IMR-90 (cell line): ENCODE results near the gene ESYT3. TPM values are rescaled to one million over a fixed set of nuclear protein-coding genes. Genes with fewer than 3 reads are reported as not detected.

Experiments
- ATAC-seq: fragments of 200-7000 bp; cut with Tn5 transposase; 2 replicates; pipeline ENCODE4 v1.9.1; 2020; ENCODE audit warnings: low read depth, mild to moderate bottlenecking, moderate library complexity
- BruUV-seq: library from RNA; stranded (reverse); fragments of 400-500 nt; replicated peaks from 2 replicates; lab custom pipeline; 2021; lab: Mats Ljungman, UMichigan
- CTCF ChIA-PET: fragments of 300-600 bp; formaldehyde crosslinking; extraction: SDS; loops from one replicate; lab custom pipeline; 2021; ENCODE audit warnings: antibody characterized with exemption; lab: Yijun Ruan, JAX
- POLR2A ChIA-PET: fragments of 300-600 bp; sonication (Branson Sonifier 250); formaldehyde crosslinking; loops from one replicate; lab custom pipeline; 2022; ENCODE audit warnings: antibody characterized with exemption; ENCODE audit not compliant: unreplicated experiment; lab: Charles Lee
- DNase-seq: peaks from one replicate; pipeline ENCODE4 v3.0.0; 2013
- H2AFZ ChIP-seq: replicated peaks from 2 replicates; pipeline ENCODE3; 2013; ENCODE audit warnings: low read length, mild to moderate bottlenecking; ENCODE audit not compliant: poor library complexity
- H2AK5ac ChIP-seq: 2 replicates; pipeline ENCODE4 v1.6.1; 2013; ENCODE audit warnings: low read depth, low read length, inconsistent platforms
- H2AK9ac ChIP-seq: replicated peaks from 2 replicates; pipeline ENCODE3; 2013; ENCODE audit warnings: mild to moderate bottlenecking, low read depth, low read length, moderate library complexity; ENCODE audit not compliant: poor library complexity
- H2BK120ac ChIP-seq: 2 replicates; pipeline ENCODE4 v1.6.1; 2013; ENCODE audit warnings: low read depth, low read length, inconsistent platforms
- H2BK15ac ChIP-seq: 3 replicates; pipeline ENCODE4 v1.6.1; 2013; ENCODE audit warnings: low read depth, low read length, inconsistent platforms
- H2BK20ac ChIP-seq: 2 replicates; pipeline ENCODE4 v1.6.1; 2013; ENCODE audit warnings: low read depth, mild to moderate bottlenecking, inconsistent platforms, low read length, moderate library complexity
- H2BK5ac ChIP-seq: 2 replicates; pipeline ENCODE4 v1.6.1; 2013; ENCODE audit warnings: mild to moderate bottlenecking, low read depth, low read length, inconsistent platforms; ENCODE audit not compliant: poor library complexity, severe bottlenecking
- H3K14ac ChIP-seq: replicated peaks from 2 replicates; pipeline ENCODE4 v1.6.1; 2013; ENCODE audit warnings: low read depth, low read length, inconsistent platforms
- H3K18ac ChIP-seq: 2 replicates; pipeline ENCODE4 v1.6.1; 2013; ENCODE audit warnings: low read depth, low read length, control low read depth
- H3K23ac ChIP-seq: 2 replicates; pipeline ENCODE4 v1.6.1; 2013; ENCODE audit warnings: low read depth, low read length, inconsistent platforms
- H3K27ac ChIP-seq: 2 replicates; pipeline ENCODE4 v1.5.1; 2013; ENCODE audit warnings: mild to moderate bottlenecking, control low read depth, low read length; ENCODE audit not compliant: insufficient read depth
- H3K27me3 ChIP-seq: 2 replicates; pipeline ENCODE4 v1.6.1; 2013; ENCODE audit warnings: low read length; ENCODE audit not compliant: control insufficient read depth, insufficient read depth
- H3K36me3 ChIP-seq: 2 replicates; pipeline ENCODE4 v1.6.1; 2013; ENCODE audit warnings: low read length, mixed read lengths; ENCODE audit not compliant: control insufficient read depth, insufficient read depth
- H3K4ac ChIP-seq: 2 replicates; pipeline ENCODE4 v1.6.1; 2013; ENCODE audit warnings: low read depth, low read length, inconsistent platforms
- H3K4me1 ChIP-seq: 2 replicates; pipeline ENCODE4 v1.6.1; 2013; ENCODE audit warnings: low read length, mixed read lengths; ENCODE audit not compliant: control insufficient read depth, insufficient read depth
- H3K4me2 ChIP-seq: 2 replicates; pipeline ENCODE4 v1.6.1; 2013; ENCODE audit warnings: low read depth, mild to moderate bottlenecking, control low read depth, low read length, moderate library complexity
- H3K4me3 ChIP-seq: 2 replicates; pipeline ENCODE4 v1.5.1; 2013; ENCODE audit warnings: low read depth, mild to moderate bottlenecking, control low read depth, low read length, moderate library complexity; ENCODE audit not compliant: insufficient read depth
- H3K56ac ChIP-seq: 2 replicates; pipeline ENCODE4 v1.6.1; 2013; ENCODE audit warnings: low read length, inconsistent platforms; ENCODE audit not compliant: insufficient read depth; ENCODE audit errors: extremely low read depth
- H3K79me1 ChIP-seq, 2 experiments: 2 replicates each; pipeline ENCODE4 v1.6.1; 2013; ENCODE audit warnings: low read length in 2 of 2, inconsistent platforms in 1 of 2, low read depth in 1 of 2
- H3K9ac ChIP-seq: 2 replicates; pipeline ENCODE4 v1.6.1; 2013; ENCODE audit warnings: low read depth, low read length, control low read depth
- H3K9me1 ChIP-seq: 2 replicates; pipeline ENCODE4 v1.6.1; 2013; ENCODE audit warnings: low read length, inconsistent platforms; ENCODE audit not compliant: insufficient read depth
- H3K9me3 ChIP-seq: 2 replicates; pipeline ENCODE4 v1.6.1; 2013; ENCODE audit warnings: low read length; ENCODE audit not compliant: control insufficient read depth, insufficient read depth
- H4K20me1 ChIP-seq: 2 replicates; pipeline ENCODE4 v1.6.1; 2013; ENCODE audit warnings: low read length, inconsistent platforms; ENCODE audit not compliant: insufficient read depth
- H4K5ac ChIP-seq: 2 replicates; pipeline ENCODE4 v1.6.1; 2013; ENCODE audit warnings: mild to moderate bottlenecking, low read depth, low read length, control low read depth
- H4K8ac ChIP-seq, 2 experiments: 2 replicates each; pipeline ENCODE4 v1.6.1; 2013; ENCODE audit warnings: low read depth in 2 of 2, low read length in 2 of 2, control low read depth in 1 of 2, inconsistent platforms in 1 of 2
- H4K91ac ChIP-seq: 2 replicates; pipeline ENCODE4 v1.6.1; 2013; ENCODE audit warnings: low read depth, low read length, inconsistent platforms; ENCODE audit not compliant: insufficient read depth
- BHLHE40 ChIP-seq: fragments of 150-350 bp; IDR thresholded peaks from 2 replicates; pipeline ENCODE4 v1.6.1; 2016; ENCODE audit warnings: mild to moderate bottlenecking, low read depth, low read length
- CEBPB ChIP-seq: IDR thresholded peaks from 2 replicates; pipeline ENCODE4 v1.6.1; 2012; ENCODE audit warnings: low read depth, low read length, improper control_type of control experiment
- CHD1 ChIP-seq: IDR thresholded peaks from 2 replicates; pipeline ENCODE4 v1.6.1; 2012; ENCODE audit warnings: low read depth, low read length, improper control_type of control experiment
- MAFK ChIP-seq: IDR thresholded peaks from 2 replicates; pipeline ENCODE4 v1.6.1; 2012; ENCODE audit warnings: low read depth, low read length, improper control_type of control experiment
- MAZ ChIP-seq: IDR thresholded peaks from 2 replicates; pipeline ENCODE4 v1.6.1; 2012; ENCODE audit warnings: low read depth, mild to moderate bottlenecking, low read length, improper control_type of control experiment, moderate library complexity, borderline replicate concordance
- RCOR1 ChIP-seq: IDR thresholded peaks from 2 replicates; pipeline ENCODE4 v1.6.1; 2012; ENCODE audit warnings: mild to moderate bottlenecking, low read length, improper control_type of control experiment; ENCODE audit not compliant: insufficient replicate concordance
- RFX5 ChIP-seq: IDR thresholded peaks from 2 replicates; pipeline ENCODE4 v1.8.0; 2012; ENCODE audit warnings: low read depth, mild to moderate bottlenecking, low read length, moderate library complexity
- SMC3 ChIP-seq: fragments of 150-350 bp; IDR thresholded peaks from 2 replicates; pipeline ENCODE4 v1.6.1; 2016; ENCODE audit warnings: low read depth, mild to moderate bottlenecking, antibody characterized with exemption, low read length, moderate library complexity
- USF2 ChIP-seq: fragments of 150-350 bp; IDR thresholded peaks from 2 replicates; pipeline ENCODE4 v1.6.1; 2017; ENCODE audit warnings: mild to moderate bottlenecking, antibody characterized with exemption, low read length, low read depth
- dilution Hi-C: fragments of 300-500 bp; cut with HindIII; formaldehyde crosslinking; loops from one replicate; pipeline ENCODE4 v1.14.3; 2018; ENCODE audit warnings: low sequenced_read_pairs; ENCODE audit not compliant: unreplicated experiment
- in situ Hi-C: fragments of 300-500 bp; cut with MboI; formaldehyde crosslinking; loops from 3 replicates; pipeline ENCODE4 v1.14.3; 2019; ENCODE audit warnings: low sequenced_read_pairs, inconsistent platforms, mixed read lengths
- intact Hi-C: fragments of 100-400 bp; cut with micrococcal nuclease; formaldehyde crosslinking; loops from 2 replicates; pipeline ENCODE4 v1.10.0; 2022
- polyA plus RNA-seq, 3 experiments: library from polyadenylated mRNA; depleted of rRNA; stranded (reverse); fragments of >200 nt; gene quantifications; 2 replicates each; pipeline ENCODE4 v1.2.3, GENCODE V29; 2012; ENCODE audit warnings: low replicate concordance in 1 of 3
- total RNA-seq: library from RNA; depleted of rRNA; stranded (reverse); fragments of >200 nt; gene quantifications from 2 replicates; pipeline ENCODE4 v1.2.3, GENCODE V29; 2012
- TF ChIP-seq, protein P1 (sequence below): conservative IDR thresholded peaks from 2 replicates; pipeline ENCODE4 v1.5.1; 2012; ENCODE audit warnings: mild to moderate bottlenecking, low read depth, low read length, improper control_type of control experiment

ESYT3 gene
- total and polyA plus RNA-seq, 2 of the 4 experiments (the other 2 are of a cell fraction) = under 0.01 to 0.02 TPM

DNA sequence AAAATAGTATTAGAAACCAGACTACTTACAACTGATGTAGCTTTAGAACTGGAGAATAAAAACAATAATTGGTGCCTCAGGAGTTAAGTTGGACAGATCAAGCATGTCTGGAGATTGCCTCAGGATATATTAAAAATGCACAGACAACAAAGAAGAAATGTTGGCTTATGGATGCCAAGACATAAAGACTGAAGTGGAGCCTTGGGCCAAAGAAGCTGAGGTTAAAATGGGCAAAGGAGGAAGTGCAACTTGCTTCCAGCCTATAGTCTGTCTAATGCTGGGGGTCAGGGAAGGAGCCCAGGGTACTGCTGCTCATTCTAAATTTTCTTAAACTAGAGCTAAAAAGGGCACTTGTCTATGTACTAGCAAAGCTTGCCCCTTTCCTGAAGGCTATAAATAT, 77.5 kb downstream of the ESYT3 start:
- no peaks in the 10 kb centered on the region for H3K4me1 ChIP-seq
- H3K79me1 ChIP-seq = no peaks in the 10 kb centered on the region
- no peak overlapping the region for H3K4ac ChIP-seq
- no peak for DNase-seq
- no peaks in the 10 kb centered on the region for H4K20me1 ChIP-seq
- no peak overlapping the region for H2AFZ ChIP-seq
- no peak overlapping the region for H2BK120ac ChIP-seq
- dilution Hi-C loops (no loop called here), in situ Hi-C loops (no loop called here), intact Hi-C loops (no loop called here)
- H3K36me3 ChIP-seq = no peaks in the 10 kb centered on the region
- no peak overlapping the region for H2AK5ac ChIP-seq
- H3K4me2 ChIP-seq = no peak overlapping the region
- H3K23ac ChIP-seq = no peak overlapping the region
- BruUV-seq = no TSS peak
- H3K27me3 ChIP-seq = no peaks in the 10 kb centered on the region
- H2BK5ac ChIP-seq = no peak overlapping the region
- H4K5ac ChIP-seq = no peak overlapping the region
- H3K27ac ChIP-seq = no peak overlapping the region
- H3K9ac ChIP-seq = no peak overlapping the region
- H2AK9ac ChIP-seq = no peak overlapping the region
- CTCF ChIA-PET = no interaction called here
- no peaks in the 10 kb centered on the region for H3K9me3 ChIP-seq
- no peak overlapping the region for H2BK20ac ChIP-seq
- no peak overlapping the region for H4K8ac ChIP-seq
- H3K14ac ChIP-seq = no peak overlapping the region
- no peak overlapping the region for H3K18ac ChIP-seq
- no peak overlapping the region for H3K4me3 ChIP-seq
- H3K56ac ChIP-seq = no peak overlapping the region
- no peak overlapping the region for H4K91ac ChIP-seq
- H3K9me1 ChIP-seq = peaks cover 3% of the 10 kb centered on the region; the same call in 1 of the 2 replicates
- no peak for ATAC-seq
- no peak for TF ChIP-seq CHD1
- no peak for TF ChIP-seq MAFK
- TF ChIP-seq BHLHE40 = no peak
- TF ChIP-seq USF2 = no peak
- no peak for TF ChIP-seq MAZ
- no peak for TF ChIP-seq RFX5
- TF ChIP-seq, protein P1, sequence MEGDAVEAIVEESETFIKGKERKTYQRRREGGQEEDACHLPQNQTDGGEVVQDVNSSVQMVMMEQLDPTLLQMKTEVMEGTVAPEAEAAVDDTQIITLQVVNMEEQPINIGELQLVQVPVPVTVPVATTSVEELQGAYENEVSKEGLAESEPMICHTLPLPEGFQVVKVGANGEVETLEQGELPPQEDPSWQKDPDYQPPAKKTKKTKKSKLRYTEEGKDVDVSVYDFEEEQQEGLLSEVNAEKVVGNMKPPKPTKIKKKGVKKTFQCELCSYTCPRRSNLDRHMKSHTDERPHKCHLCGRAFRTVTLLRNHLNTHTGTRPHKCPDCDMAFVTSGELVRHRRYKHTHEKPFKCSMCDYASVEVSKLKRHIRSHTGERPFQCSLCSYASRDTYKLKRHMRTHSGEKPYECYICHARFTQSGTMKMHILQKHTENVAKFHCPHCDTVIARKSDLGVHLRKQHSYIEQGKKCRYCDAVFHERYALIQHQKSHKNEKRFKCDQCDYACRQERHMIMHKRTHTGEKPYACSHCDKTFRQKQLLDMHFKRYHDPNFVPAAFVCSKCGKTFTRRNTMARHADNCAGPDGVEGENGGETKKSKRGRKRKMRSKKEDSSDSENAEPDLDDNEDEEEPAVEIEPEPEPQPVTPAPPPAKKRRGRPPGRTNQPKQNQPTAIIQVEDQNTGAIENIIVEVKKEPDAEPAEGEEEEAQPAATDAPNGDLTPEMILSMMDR = no peak
- no peak for TF ChIP-seq SMC3
- no peak for TF ChIP-seq CEBPB
- no peak for TF ChIP-seq RCOR1
- no peak overlapping the region for H2BK15ac ChIP-seq
- POLR2A ChIA-PET = no interaction called here
